Stimulated activated CD8-positive, alpha-beta memory T cell treated with anti-CD3 and anti-CD28 coated beads, Interleukin-15, amount 100 ng/mL, for 4 hours (primary cell): ENCODE results near the gene CPSF6.

Experiments used
- DNase-seq, 2 donors: peaks; one replicate each; pipeline ENCODE4 v3.0.0-alpha.2; 2020; ENCODE audit warnings: low read depth in 2 of 2

The CPSF6 gene

GRCh38 chr12:69321351-69321750, 82.0 kb downstream of the CPSF6 start:
- DNase-seq: no peak
